Measurements from ENCODE around the gene PLEKHH2.

PLEKHH2 gene

DNA sequence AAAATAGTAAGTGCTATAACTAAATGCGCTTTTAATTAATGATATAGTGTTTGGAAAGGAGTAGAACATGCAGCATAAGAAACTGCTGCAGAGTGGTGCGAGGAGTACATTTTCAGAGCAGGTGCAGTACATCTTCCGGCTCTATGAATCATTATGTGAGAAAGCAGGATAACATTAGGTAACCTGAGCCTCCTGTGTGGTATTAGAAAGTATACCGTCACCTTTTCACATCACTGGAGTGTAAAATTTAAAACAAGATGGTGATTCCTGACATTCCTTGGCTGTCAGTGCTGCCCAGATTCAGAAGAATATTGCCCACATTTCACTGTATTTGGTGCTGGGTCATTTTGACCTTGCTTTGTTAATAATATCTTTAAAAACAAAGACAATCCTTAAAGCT is 128.9 kb downstream of the PLEKHH2 start:
- DNase-seq: no peak

DNA sequence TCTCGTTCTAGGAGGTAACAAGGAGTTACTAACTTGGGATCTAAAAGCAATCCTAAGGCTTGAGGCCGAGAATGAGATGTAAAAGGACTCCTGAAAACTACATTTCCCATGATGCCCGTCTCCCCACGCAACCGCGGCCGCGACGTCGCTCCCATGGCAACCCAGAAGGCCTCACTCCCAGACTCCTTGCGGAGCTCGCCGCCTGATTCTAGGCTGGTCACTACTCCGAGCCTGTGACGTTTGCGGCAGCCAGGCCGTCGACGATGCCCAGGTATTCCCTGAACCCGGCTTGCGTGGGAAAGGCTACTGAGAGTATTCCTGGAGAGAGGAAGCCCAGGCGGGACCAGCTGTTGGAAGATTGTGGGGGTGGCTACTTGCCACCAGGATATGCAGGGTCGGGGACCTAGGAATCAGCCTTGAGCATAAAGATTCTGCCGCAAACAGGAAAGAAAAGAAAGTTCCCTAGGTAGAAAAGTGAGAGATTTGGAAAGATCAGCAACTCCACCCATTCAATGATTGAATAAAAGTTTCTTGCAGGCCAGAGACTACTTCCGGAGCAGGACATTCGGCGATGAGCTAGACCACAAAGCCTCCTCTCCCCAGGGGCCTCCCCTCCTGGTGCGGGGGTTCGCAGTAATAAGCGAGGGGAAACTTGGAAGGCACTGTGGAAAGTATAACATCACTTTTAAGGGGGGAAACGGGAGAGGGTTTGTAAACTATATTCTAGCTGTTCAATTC is 137.0 kb downstream of the PLEKHH2 start, which contains the start of gene DYNC2LI1:
DYNC2LI1 (plus strand) TSS at position 164 of the 738 bp plus-strand sequence; CDS start at position 264, 100 bp downstream.
- DNase-seq: peak; percentile 89 to 90

DNA sequence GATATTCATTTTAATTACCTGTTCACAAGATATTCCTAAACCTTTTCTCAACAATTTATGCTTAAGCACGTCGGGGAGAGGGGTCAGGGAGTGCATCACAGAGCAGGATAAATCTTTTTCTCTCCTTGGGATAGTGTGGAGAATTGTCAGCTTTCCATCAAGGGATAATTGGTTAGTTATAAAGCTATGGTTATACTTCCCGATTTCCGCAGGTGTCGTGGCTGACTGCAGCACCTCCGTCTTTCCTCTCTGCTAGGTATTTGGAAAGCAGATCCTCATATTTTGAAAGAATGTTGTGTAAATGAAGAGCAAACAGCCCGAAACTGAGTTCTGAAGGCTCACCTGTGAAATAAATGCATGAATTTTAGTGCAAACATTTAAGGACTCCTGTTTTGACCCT is 137.6 kb downstream of the PLEKHH2 start:
- DNase-seq: no peak

DNA sequence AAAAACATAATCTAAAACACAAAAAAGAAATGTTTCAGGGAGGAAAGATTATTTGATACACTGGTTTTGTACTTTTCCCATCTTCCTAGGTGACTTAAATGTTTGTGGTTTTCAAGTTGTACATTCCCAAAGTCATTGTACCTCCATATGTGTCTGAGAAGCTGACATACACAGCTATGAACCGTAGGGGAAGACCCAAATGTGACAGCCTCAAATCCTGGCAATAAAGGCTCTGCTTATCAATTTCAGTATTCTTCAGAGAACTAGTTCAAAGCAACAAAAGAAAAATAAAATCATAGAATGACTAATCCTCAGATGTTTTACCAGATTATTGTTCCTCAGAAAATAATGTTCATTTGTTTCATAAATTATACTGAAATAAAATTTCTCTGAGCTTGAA is 139.3 kb downstream of the PLEKHH2 start:
- no peak for DNase-seq

DNA sequence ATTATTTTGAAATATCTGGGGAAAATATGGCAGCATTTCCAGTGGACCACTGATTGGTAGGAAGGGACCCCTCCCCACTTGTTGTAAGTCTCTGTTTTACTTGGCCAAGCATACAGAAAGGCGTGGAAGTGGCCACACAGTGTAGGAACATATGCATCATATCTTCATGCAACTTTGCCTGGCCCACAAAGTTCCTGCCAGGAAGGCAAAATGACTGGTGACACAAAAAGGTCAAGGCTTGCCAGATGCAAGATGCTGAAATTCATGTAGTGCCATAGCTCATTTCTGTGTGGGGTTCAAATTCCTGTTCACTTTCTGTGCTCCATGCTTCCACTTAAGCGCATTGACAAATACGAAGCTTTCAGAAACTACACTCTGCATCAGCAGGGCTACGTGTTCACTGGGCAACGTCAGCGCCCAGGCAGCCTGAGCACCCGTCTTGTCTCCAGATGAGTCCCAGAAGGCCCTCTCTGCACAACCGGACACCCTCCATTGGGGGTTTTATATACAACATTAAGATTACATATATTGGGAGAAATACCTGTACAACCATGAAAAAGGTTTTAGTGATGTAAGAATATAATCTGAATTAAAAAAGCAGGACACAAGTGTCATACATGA is 140.4 kb downstream of the PLEKHH2 start:
- DNase-seq: peak in 1 of 2 experiments; percentile 44

DNA sequence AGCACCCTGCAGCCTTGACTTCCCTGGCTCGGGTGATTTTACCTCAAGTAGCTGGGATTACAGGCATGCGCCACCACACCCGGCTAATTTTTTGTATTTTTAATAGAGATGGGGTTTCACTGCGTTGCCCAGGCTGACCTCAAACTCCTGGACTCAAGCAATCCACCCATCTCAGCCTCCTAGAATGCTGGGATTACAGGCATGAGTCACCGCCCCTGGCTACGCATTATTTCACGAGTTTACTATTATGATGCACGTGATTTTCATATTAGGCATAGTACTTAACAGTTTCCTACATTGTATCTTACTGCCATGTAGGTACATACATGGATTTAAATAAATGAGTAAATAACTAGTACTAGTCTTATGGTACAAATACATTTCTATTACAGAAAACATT is 141.2 kb downstream of the PLEKHH2 start:
- DNase-seq: no peak

DNA sequence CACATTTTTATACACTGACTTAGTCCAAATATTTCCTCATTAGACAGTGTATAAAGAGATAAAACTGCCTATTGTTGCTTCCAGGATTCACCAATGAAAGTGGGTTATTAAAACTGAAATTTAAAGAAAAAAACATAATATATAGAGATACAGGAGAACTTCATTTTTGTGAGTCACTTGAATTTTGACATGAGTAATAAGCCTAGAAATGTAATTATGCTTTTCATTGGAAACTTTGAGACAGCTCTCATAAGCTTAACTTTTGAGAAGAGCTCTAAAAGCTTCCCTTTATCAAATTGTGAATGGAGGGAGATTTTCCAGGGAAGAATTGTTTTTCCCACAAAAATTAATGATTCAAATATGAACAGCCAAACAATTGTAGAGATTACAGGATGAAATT is 150.8 kb downstream of the PLEKHH2 start:
- no peak for DNase-seq

DNA sequence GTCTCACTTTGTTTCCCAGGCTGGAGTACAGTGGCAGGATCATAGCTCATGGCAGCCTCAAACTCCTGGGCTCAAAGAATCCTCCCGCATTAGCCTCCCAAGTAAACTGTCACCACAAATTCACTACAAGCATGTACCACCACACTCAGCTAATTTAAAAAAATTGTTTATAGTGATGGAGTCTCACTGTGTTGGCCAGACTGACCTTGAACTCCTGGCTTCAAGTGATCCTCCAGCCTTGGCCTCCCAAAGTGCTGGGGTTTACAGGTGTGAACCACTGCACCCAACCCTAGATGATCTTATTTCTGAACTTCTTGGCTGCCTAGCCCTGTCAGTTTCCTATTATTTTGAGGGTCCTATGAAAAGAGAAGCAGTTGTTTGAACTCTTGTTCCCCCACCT is 151.6 kb downstream of the PLEKHH2 start:
- DNase-seq: no peak

DNA sequence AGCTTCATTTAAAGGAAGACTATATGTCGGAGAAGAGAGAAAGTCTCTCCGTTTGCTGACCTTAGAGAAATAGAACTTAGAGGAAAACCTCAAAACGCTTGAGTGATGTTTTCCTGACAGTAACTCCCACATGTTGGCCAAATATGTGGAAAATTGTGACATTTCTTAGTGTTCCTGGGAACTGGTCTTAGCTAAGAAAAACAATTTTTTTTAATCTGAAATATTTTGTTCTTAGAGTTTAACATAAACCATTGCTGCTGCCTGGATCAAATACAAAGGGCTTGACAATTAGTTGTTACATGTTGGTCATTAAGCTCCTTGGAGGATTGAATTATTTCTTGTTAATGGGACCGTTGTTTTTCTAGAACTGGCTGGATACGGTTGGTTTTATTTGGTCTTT is 153.1 kb downstream of the PLEKHH2 start:
- DNase-seq: no peak

DNA sequence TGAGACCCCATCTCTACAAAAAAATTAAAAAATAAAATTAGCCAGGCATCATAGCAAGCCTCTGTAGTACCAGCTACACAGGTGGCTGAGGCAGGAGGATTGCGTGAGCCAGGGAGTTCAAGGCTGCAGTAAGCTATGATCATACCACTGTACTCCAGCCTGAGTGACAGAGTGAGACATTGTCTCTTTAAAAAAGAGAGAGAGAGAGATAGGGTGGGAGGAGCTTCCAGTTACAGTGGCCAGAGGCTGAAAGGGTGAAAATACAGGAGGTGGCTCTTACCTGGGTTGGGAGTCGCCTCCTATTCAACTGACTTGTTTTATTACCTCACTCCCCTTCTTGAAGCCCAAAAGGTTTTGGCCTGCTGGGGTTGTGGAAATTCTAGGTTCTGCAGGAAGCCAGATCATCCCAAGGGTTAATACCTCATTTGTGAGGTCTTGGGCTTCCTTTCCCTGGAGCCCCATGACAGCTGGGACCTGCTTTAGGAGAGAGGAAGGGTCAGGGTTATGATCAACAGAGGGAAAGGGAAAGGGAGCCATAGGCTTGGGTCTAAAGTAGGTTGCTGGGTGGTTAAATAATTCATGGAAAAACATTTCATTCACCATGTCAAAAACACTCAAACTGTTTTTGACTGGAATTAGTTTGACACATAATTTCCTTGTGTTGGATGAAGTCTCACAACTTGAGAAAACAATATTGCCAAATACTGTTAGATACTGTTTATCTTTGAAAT is 154.1 kb downstream of the PLEKHH2 start:
- DNase-seq: no peak

DNA sequence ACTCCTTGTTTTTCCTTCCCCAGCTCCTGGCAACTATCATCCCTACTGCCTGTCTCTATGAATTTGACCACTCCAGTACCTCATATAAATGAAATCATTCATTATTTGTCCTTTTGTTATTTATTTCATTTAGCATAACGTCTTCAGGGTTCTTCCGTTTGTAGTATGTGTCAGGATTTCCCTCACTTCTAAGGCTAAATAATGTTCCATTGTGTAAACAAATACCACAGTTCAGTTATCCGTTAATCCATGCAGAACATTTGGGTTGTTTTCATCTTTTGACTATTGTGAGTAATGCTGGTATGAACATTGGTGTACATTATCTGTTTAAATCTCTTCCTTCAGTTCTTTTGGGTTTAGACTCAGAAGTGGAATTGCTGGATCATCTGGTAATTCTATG is 155.6 kb downstream of the PLEKHH2 start:
- DNase-seq: no peak

DNA sequence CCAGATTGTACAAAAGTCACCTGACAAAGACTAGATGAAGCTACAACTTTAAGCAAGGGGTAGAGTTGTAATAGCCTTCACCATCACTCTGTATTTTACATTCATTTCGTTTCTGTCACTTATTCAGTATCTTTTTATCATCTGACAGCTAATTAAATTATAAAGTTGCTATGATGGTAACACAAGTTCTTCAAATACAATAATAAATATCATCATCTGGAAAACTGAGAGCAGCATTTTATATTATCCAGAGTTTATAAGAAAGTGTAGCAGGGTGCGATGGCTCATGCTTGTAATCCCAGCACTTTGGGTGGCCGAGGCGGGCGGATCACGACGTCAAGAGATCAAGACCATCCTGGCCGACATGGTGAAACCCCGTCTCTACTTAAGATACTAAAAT is 157.9 kb downstream of the PLEKHH2 start:
- no peak for DNase-seq

DNA sequence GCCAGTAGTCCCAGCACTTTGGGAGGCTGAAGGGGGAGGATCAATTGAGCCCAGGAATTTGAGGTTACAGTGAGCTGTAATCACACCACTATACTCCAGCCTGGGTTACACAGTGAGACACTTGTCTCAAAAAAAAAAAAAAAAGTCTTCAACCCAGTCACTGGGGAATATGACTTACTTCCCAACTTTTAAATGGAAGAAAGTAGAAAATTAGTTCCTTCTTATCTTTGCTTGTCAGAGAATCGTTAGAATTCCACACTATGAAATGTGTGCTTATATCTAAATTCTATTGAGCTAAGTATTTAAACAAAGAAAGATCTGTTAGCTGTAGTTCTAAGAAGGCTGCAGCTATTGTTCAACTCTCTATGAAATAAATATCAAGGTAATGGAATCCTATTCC is 159.1 kb downstream of the PLEKHH2 start:
- no peak for DNase-seq

DNA sequence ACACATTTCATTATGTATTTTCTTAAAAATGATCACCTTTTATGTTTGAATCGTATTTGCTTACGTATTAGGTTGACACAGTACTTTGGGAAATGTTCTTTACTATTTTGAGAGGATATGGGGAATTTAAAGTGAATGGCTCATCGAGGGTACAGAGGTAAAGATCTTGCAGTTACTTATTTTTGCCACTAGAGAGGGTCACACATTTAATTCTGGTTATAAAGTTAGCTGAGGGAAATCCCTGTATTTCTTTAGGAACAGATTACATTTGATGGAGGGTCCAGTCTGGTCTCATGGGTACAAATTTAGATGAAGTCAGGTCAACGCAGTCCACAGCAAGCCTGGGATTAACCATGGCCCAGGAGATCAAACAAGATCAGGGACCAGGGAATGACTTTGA is 161.2 kb downstream of the PLEKHH2 start:
- DNase-seq: no peak

DNA sequence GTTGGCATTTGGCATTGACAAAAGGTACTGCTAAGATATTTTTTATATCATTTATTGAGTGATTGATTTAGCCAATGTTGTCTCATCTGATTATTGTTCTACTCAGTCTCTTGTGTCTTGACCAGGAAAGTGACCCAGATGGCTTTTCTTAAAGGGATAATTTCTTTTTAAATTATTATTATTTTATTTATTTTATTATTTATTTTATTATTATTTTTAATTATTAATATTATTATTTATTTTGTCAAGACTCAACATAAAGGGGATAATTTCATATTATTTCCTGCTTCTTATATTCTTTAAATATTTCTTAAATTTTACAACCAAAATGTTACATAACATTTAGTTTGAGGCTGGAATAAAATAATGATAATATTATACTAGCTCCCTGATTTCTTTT is 163.8 kb downstream of the PLEKHH2 start:
- DNase-seq: no peak

DNA sequence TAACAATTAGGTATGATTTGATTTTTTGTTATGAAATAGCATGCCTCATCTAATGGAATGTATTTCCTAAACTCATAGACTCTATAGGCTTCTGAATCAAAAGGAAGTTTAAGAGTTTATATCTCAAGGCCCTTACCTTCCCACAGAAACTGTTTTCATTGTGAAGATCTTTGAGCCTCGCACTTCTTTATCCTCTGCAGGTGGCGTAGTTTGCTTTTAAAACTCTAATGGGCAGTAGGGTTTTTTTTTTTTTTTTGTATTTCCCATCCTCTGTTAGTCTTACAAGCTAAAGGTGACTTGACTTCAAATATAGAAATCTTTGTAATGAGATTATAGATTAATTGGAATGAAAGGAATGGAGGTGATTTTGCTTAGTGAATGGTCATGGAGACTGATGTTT is 165.1 kb downstream of the PLEKHH2 start:
- no peak for DNase-seq

DNA sequence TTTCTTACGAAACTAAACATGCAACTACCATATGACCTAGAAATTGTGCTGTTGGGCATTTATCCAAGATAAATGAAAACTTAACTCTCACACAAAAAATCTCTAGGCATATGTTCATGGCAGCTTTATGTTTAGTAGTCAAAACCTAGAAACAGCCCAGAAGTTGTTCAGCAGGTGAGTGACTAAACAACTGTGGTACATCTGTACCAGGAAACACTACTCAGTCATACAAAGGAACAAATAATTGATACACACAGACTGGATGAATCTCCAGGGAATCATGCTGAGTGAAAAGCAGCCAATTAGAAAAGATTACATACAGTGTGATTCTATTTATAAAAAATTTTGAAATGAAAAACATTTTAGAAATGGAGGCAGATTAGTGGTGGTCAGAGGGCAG is 166.1 kb downstream of the PLEKHH2 start:
- DNase-seq: no peak

DNA sequence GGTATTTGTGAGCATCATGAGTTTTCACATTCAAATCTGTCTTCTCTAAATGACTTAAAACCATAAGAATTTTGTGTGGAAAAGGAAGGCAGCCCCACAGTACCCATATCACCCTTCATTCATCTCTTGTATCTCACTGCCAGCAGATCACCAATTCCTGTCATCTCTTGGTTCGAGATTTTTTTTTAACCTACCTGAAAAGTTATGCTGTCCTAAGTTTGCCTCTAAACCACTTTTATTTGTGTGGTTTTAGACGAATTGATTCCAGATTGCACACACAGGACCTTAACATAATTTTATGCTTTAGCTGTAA is 169.6 kb downstream of the PLEKHH2 start:
- DNase-seq: no peak

DNA sequence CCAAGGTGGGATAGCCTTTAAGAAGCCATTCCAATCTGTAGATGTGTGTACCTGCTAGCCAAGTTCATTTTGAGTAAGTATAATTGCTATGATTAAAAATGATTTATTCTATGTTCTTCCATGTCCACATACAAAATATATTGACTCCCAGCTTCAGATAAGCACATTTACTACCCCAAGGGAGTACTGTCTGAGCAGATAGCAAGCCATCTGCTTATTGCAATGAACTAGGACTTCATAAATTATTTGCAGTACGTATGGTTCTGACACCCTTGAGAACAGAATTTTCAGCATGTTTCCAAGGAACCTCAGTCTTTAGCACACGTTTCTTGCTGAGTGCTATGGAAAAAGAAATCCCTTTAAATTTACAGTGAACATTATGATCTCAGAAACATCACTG is 173.4 kb downstream of the PLEKHH2 start:
- no peak for DNase-seq

DNA sequence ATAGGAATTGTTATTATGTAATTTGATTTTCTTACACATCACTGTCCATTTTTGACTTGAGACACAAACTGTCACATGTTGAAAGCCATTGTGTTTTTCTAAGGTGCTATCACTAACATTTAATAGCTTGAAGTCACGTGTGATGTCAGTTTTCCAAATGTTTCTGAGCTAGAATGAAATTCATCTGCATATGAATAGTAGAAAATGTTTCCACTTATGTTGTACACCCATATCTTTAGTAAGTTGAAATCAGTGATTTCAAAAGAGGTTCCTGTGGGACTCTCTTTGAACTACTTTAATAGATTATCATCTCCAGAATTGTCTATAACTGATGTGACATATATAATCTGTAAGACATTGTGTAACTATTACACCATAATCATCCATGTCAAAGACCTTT is 173.8 kb downstream of the PLEKHH2 start:
- DNase-seq: no peak

DNA sequence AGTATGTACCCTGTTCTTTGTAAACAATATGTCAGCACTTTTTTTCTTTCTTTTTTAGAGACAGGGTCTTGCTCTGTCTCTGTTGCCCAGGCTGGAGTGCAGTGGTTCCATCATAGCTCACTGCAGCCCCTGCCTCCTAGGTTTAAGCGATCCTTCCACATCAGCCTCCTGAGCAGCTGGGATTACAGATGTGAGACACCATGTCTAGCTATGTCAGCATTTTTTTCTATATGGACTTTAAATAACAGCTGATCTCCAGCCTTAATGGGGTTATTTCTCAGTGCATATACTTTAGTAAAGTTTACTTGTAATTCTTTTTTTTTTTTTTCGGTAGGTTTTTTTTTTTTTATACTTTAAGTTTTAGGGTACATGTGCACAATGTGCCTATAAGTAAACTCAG is 174.9 kb downstream of the PLEKHH2 start:
- DNase-seq: no peak

DNA sequence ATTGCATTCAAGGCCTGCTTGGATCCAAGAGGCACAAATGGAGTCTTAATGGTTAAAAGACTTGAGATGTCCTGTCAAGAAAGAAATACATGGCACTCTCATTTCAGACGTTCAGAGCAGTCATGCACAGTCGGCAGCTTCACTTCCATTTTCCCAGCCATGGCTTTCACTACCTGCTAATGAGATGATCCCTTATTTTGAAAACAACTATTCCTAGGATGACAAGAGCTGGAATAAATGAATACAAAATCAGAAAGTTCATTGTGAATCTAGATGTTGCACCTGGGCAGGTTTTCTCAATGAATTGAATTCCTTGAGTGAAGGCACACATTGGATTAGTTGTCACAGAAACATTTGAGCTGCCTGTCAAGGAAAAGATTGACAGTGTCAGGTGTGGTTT is 175.9 kb downstream of the PLEKHH2 start:
- DNase-seq: no peak

DNA sequence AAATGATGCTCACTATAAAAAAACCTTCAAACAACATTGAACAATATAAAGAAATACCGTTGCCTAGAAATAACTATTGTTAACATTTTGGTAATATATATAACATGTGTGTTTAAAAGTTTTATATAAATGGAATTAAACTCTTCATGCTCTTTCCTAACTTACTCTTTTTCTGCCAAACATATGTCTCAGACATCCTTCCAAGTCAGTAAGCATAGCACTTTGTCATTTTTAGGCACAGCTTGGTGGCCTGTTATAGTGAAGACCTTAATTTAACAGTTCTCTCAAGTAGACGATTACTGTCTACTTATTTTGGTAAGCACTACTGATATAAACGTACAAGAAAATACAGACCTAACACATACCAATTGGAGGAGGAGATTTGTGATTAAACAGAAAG is 177.7 kb downstream of the PLEKHH2 start:
- DNase-seq: no peak

All from activated T-cell treated with anti-CD3 and anti-CD28 coated beads, Interleukin-2, amount 50 U/mL, for 48 hours (primary cell).